Karpas-422 (cell line): ENCODE data around the gene THTPA. TPM values are rescaled to one million over a fixed set of nuclear protein-coding genes. Genes with fewer than 3 reads are reported as not detected.
"Not testable (repeated sequence)": the region's sequence is repeated elsewhere in the genome, so short reads cannot be mapped to it uniquely, and the experiment has no call there.

ENCODE experiments used
- DNase-seq: peaks from one replicate; pipeline ENCODE4 v3.0.0-alpha.2; 2015
- H2AFZ ChIP-seq: fragments of 200-600 bp; sonication (generic); 2 replicates; pipeline ENCODE4 v1.6.1; 2014; ENCODE audit warnings: antibody characterized with exemption, low read length, mixed read lengths
- H3K27ac ChIP-seq: fragments of 200-600 bp; sonication (generic); 2 replicates; pipeline ENCODE4 v1.5.1; 2014; ENCODE audit warnings: mild to moderate bottlenecking, low read length, moderate library complexity
- H3K27me3 ChIP-seq: fragments of 200-600 bp; sonication (generic); 2 replicates; pipeline ENCODE4 v1.6.1; 2014; ENCODE audit warnings: low read length, mixed read lengths
- H3K36me3 ChIP-seq: fragments of 200-600 bp; sonication (generic); 2 replicates; pipeline ENCODE4 v1.6.1; 2014; ENCODE audit warnings: low read length, mixed read lengths; ENCODE audit not compliant: insufficient read depth
- H3K4me1 ChIP-seq: fragments of 200-600 bp; sonication (generic); 2 replicates; pipeline ENCODE4 v1.6.1; 2014; ENCODE audit warnings: mild to moderate bottlenecking, low read length, mixed read lengths
- H3K4me2 ChIP-seq: fragments of 200-600 bp; sonication (generic); 2 replicates; pipeline ENCODE4 v1.6.1; 2014; ENCODE audit warnings: low read length, low read depth, mild to moderate bottlenecking; ENCODE audit not compliant: poor library complexity, severe bottlenecking
- H3K4me3 ChIP-seq: fragments of 200-600 bp; sonication (generic); 2 replicates; pipeline ENCODE4 v1.5.1; 2014; ENCODE audit warnings: mild to moderate bottlenecking, antibody characterized with exemption, low read length, mixed read lengths
- H3K79me2 ChIP-seq: fragments of 200-600 bp; sonication (generic); 2 replicates; pipeline ENCODE4 v1.6.1; 2014; ENCODE audit warnings: mild to moderate bottlenecking, low read length, mixed read lengths
- H3K9ac ChIP-seq: fragments of 200-600 bp; sonication (generic); 2 replicates; pipeline ENCODE4 v1.6.0; 2014; ENCODE audit warnings: low read length
- H3K9me2 ChIP-seq: fragments of 200-600 bp; sonication (generic), shearing (Covaris generic); replicated peaks from 2 replicates; pipeline ENCODE4 v1.6.0; 2014; ENCODE audit warnings: mild to moderate bottlenecking, low read length, moderate library complexity; ENCODE audit not compliant: insufficient read depth
- H3K9me3 ChIP-seq: fragments of 300-700, 200-600 bp; sonication (generic); 2 replicates; pipeline ENCODE4 v1.6.1; 2014; ENCODE audit warnings: low read length, mixed read lengths
- H4K20me1 ChIP-seq: fragments of 200-600 bp; sonication (generic); 2 replicates; pipeline ENCODE4 v1.6.1; 2014; ENCODE audit warnings: mild to moderate bottlenecking, antibody characterized with exemption, low read length, low read depth; ENCODE audit not compliant: insufficient read depth
- total RNA-seq: library from RNA; depleted of rRNA; stranded (reverse); fragments of >200 nt; shearing (Covaris generic); gene quantifications from 2 replicates; pipeline ENCODE4 v1.2.3, GENCODE V29; 2014; ENCODE audit warnings: low replicate concordance

THTPA gene
- total RNA-seq, 1 experiment from 2014 or later, result 16.2 TPM

DNA sequence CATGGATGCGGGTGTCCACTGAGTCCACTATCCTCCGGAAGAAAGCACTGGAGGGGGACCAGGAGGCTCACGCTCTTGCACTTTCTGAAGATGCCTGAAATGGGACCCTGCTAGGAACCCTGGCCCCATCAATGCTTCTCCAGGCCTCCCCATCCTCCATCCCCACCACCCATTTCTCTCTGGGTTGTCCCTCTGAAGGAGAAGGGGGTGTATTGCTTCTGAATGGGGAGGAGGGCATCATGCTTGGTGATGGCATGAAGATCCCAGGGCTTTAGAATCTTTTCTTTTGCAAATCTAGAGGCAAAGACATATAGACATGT, 23.2 kb downstream of the THTPA start:
- no peak overlapping the region for H3K4me2 ChIP-seq
- H3K9me2 ChIP-seq, result no peaks in the 10 kb centered on the region
- no peaks in the 10 kb centered on the region for H4K20me1 ChIP-seq
- H3K27ac ChIP-seq, result no peak overlapping the region
- DNase-seq, result no peak
- H3K4me1 ChIP-seq, result no peaks in the 10 kb centered on the region
- H3K79me2 ChIP-seq, result no peaks in the 10 kb centered on the region
- no peaks in the 10 kb centered on the region for H3K36me3 ChIP-seq
- no peak overlapping the region for H2AFZ ChIP-seq
- no peak overlapping the region for H3K4me3 ChIP-seq
- H3K9ac ChIP-seq, result no peak overlapping the region
- H3K9me3 ChIP-seq, result no peaks in the 10 kb centered on the region
- no peaks in the 10 kb centered on the region for H3K27me3 ChIP-seq

DNA sequence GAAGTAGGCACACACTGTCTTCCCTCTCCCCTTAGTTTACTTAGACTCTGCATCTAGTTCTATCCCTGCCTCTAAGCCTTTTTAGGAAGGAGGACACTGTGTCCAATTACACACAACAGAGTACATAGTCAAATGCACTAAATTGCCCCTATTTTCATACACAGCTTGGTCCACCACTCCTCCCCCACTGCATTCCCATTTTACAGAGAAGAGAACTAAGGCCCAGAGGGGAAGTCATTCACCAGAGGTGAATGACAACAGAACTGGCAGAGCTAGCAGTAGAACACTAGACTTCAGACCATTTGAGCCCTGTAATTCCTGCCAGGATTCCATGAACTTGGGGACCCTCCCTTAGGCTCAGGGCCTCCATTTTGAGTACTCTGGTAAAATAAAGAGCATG, 23.7 kb downstream of the THTPA start:
- H3K9me3 ChIP-seq, result no peaks in the 10 kb centered on the region
- H4K20me1 ChIP-seq, result no peaks in the 10 kb centered on the region
- no peak for DNase-seq
- no peaks in the 10 kb centered on the region for H3K27me3 ChIP-seq
- no peak overlapping the region for H3K4me3 ChIP-seq
- no peaks in the 10 kb centered on the region for H3K4me1 ChIP-seq
- no peak overlapping the region for H3K27ac ChIP-seq
- no peak overlapping the region for H3K4me2 ChIP-seq
- H3K36me3 ChIP-seq, result no peaks in the 10 kb centered on the region
- no peak overlapping the region for H3K9ac ChIP-seq
- H3K9me2 ChIP-seq, result no peaks in the 10 kb centered on the region
- H3K79me2 ChIP-seq, result no peaks in the 10 kb centered on the region
- H2AFZ ChIP-seq, result no peak overlapping the region

DNA sequence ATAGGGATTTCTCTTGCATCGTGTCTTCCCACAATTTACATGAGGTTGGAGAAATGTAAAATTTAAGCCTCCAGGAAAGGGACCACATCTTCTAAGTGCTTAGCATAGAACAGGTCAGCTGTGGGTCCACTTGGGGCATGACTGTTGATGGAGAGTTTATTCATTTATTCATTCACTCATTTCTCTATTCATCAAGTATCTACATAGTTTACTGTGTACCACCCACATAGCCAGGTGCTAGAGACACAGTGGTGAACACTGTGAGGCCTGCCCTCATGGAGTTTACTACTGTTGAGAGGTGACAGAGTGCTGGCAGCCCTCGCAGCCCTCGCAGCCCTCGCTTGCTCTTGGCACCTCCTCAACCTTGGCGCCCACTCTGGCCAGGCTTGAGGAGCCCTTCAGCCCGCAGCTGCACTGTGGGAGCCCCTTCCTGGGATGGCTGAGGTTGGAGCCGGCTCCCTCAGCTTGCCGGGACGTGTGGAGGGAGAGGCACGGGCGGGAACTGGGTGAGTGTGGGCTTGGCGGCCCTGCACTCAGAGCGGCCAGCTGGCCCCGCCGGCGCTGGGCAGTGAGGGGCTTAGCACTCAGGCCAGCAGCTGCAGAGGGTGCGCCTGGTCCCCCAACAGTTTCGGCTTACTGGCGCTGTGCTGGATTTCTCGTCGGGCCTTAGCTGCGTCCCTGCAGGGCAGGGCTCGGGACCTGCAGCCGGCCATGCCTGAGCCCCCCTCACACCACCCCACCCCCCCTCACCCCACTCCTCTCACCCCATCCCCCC, 24.3 kb downstream of the THTPA start:
- H2AFZ ChIP-seq, result no peak overlapping the region
- H3K9me3 ChIP-seq, result no peaks in the 10 kb centered on the region
- H3K4me2 ChIP-seq, result no peak overlapping the region
- no peak overlapping the region for H3K4me3 ChIP-seq
- H3K79me2 ChIP-seq, result no peaks in the 10 kb centered on the region
- no peak overlapping the region for H3K9ac ChIP-seq
- DNase-seq, result no peak
- H3K4me1 ChIP-seq, result no peaks in the 10 kb centered on the region
- no peaks in the 10 kb centered on the region for H3K27me3 ChIP-seq
- H3K36me3 ChIP-seq, result no peaks in the 10 kb centered on the region
- no peak overlapping the region for H3K27ac ChIP-seq
- H4K20me1 ChIP-seq, result no peaks in the 10 kb centered on the region
- no peaks in the 10 kb centered on the region for H3K9me2 ChIP-seq

DNA sequence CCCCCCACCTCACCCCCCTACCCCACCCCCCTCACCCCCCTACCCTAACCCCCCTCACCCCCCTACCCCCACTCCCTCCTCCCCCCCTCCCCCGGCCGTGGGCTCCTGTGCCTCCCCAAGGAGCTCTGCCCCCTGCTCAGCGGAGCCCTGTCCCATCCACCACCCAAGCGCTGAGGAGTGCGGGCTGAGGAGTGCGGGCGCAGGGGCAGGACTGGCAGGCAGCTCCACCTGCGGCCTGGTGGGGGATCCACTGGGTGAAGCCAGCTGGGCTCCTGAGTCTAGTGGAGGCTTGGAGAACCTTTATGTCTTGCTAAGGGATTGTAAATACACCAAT, 24.8 kb downstream of the THTPA start:
- Histone ChIP-seq H3K36me3 (no peaks in the 10 kb centered on the region), H3K27ac (no peak overlapping the region), H3K9me3 (no peaks in the 10 kb centered on the region), H3K9me2 (no peaks in the 10 kb centered on the region), H3K9ac (no peak overlapping the region), H3K4me3 (no peak overlapping the region), H3K4me2 (no peak overlapping the region), H3K4me1 (no peaks in the 10 kb centered on the region), H2AFZ (no peak overlapping the region), H4K20me1 (no peaks in the 10 kb centered on the region), H3K27me3 (no peaks in the 10 kb centered on the region), H3K79me2 (no peaks in the 10 kb centered on the region)
- DNase-seq, result no peak

DNA sequence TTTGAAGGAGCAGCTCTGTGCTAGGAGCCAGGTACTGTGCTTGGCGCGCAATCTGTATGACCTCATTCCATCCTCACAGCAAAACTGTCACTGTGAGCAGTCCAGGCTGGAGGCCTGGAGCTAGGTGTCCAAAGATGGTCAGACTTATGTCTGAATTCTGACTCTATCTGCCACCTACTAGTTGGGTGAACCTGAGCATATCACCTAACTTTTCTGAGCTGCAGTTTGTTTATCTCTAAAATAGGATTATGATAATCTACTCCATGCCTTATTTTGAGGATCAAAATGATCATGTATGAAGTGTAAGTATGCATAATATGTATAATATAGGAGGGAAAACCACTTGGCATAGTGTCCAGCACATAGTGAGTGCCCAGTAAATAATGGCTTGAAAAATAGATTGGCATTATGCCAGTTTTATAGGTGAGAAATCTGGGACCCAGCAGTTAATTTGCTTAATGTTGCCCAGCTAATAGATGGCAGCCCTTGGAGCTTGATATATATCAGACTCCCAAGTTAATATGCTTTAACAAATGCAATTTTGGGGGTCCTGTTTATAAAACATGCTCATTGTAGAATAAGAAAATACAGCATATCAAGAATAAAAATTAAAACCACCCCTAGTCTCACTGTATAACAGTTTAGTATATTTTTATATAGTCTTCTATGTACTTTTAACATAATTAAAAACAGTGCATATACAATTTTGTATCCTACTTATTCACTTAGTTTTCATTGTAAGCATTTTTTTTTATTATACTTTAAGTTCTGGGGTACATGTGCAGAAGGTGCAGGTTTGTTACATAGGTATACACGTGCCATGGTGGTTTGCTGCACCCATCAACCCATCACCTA, 27.1 kb downstream of the THTPA start:
- Histone ChIP-seq H3K9me2 (no peaks in the 10 kb centered on the region), H3K36me3 (no peaks in the 10 kb centered on the region), H3K27ac (no peak overlapping the region), H4K20me1 (no peaks in the 10 kb centered on the region), H3K4me2 (no peak overlapping the region), H3K79me2 (no peaks in the 10 kb centered on the region), H3K4me1 (no peaks in the 10 kb centered on the region), H3K9me3 (no peaks in the 10 kb centered on the region), H3K9ac (no peak overlapping the region), H3K4me3 (no peak overlapping the region), H3K27me3 (no peaks in the 10 kb centered on the region), H2AFZ (no peak overlapping the region)
- DNase-seq, result no peak

DNA sequence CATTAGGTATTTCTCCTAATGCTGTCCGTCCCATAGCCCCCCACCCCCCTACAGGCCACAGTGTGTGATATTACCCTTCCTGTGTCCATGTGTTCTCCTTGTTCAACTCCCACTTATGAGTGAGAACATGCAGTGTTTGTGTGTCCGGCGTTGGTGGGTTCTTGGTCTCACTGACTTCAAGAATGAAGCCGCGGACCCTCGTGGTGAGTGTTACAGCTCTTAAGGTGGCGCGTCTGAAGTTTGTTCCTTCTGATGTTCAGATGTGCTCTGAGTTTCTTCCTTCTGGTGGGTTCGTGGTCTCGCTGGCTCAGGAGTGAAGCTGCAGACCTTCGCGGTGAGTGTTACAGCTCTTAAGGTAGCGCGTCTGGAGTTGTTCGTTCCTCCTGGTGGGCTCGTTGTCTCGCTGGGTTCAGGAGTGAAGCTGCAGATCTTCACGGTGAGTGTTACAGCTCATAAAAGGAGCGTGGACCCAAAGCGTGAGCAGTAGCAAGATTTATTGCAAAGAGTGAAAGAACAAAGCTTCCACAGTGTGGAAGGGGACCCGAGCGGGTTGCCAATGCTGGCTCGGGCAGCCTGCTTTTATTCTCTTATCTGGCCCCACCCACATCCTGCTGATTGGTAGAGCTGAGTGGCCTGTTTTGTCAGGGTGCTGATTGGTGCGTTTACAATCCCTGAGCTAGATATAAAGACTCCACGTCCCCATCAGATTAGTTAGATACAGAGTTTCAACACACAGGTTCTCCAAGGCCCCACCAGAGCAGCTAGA, 27.9 kb downstream of the THTPA start:
- H4K20me1 ChIP-seq, H2AFZ ChIP-seq, H3K4me2 ChIP-seq, H3K27ac ChIP-seq, H3K79me2 ChIP-seq, H3K9me3 ChIP-seq, H3K36me3 ChIP-seq, H3K9me2 ChIP-seq, DNase-seq, H3K9ac ChIP-seq, H3K4me1 ChIP-seq, H3K27me3 ChIP-seq, H3K4me3 ChIP-seq: not testable (repeated sequence)

DNA sequence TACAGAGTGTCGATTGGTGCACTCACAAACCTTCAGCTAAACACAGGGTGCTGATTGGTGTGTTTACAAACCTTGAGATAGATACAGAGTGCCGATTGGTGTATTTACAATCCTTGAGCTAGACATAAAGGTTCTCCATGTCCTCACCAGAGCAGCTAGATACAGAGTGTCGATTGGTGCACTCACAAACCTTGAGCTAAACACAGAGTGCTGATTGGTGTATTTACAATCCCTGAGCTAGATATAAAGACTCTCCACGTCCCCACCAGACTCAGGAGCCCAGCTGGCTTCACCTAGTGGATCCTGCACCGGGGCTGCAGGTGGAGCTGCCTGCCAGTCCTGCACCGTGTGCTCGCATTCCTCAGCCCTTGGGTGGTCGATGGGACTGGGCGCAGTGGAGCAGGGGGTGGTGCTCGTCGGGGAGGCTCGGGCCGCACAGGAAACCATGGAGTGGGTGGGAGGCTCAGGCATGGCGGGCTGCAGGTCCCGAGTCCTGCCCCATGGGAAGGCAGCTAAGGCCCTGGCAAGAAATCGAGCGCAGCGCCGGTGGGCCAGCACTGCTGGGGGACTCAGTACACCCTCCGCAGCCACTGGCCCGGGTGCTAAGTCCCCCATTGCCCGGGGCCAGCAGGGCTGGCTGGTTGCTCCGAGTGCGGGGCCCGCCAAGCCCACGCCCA, 28.6 kb downstream of the THTPA start:
- H3K4me3 ChIP-seq, H3K4me2 ChIP-seq, H3K27ac ChIP-seq, H4K20me1 ChIP-seq, DNase-seq, H3K9ac ChIP-seq, H2AFZ ChIP-seq, H3K27me3 ChIP-seq, H3K36me3 ChIP-seq, H3K79me2 ChIP-seq, H3K9me3 ChIP-seq, H3K4me1 ChIP-seq, H3K9me2 ChIP-seq: not testable (repeated sequence)
